GM12878 (cell line): Measurements from ENCODE around the gene SNX13. TPM values are rescaled to one million over a fixed set of nuclear protein-coding genes. Genes with fewer than 3 reads are reported as not detected.

Experiments
- ATAC-seq: fragments of 200-7000 bp; cut with Tn5 transposase; 3 replicates; pipeline ENCODE4 v1.9.1; 2020; ENCODE audit warnings: mild to moderate bottlenecking, moderate library complexity
- BruUV-seq: library from RNA; stranded (reverse); fragments of 400-500 nt; replicated peaks from 2 replicates; lab custom pipeline; 2021; lab: Mats Ljungman, UMichigan
- CTCF ChIA-PET: fragments of 300-600 bp; sonication (Branson Sonifier 250); formaldehyde crosslinking; extraction: SDS; loops from one replicate; lab custom pipeline; 2021; ENCODE audit warnings: inconsistent platforms; lab: Yijun Ruan, JAX
- POLR2A ChIA-PET: fragments of 350-600 bp; formaldehyde crosslinking; extraction: SDS; loops from one replicate; lab custom pipeline; 2021; ENCODE audit warnings: inconsistent platforms; lab: Charles Lee
- RAD21 ChIA-PET: fragments of 300-600 bp; sonication (Branson Sonifier 250); formaldehyde crosslinking; loops from one replicate; lab custom pipeline; 2023; ENCODE audit warnings: antibody characterized with exemption; ENCODE audit not compliant: unreplicated experiment; lab: Charles Lee
- SMC1A ChIA-PET: fragments of 300-600 bp; sonication (Branson Sonifier 250); formaldehyde crosslinking; loops from one replicate; lab custom pipeline; 2023; ENCODE audit not compliant: unreplicated experiment, uncharacterized antibody; lab: Charles Lee
- DNase-seq: peaks from one replicate; pipeline ENCODE4 v3.0.0-alpha.2; 2011; ENCODE audit warnings: low read depth, low spot score
- FAIRE-seq: peaks from 3 replicates; lab custom pipeline; 2011; peaks lifted over from hg19 to GRCh38; lab: Jason Lieb, UNC
- H2AFZ ChIP-seq: 2 replicates; pipeline ENCODE4 v1.6.0; 2011; ENCODE audit warnings: low read depth, low read length, control low read depth; ENCODE audit not compliant: control insufficient read depth
- H3K27ac ChIP-seq: 2 replicates; pipeline ENCODE4 v1.5.1; 2011; ENCODE audit warnings: control low read depth; ENCODE audit not compliant: control insufficient read depth, insufficient read depth
- H3K27me3 ChIP-seq, 2 experiments: replicated peaks in 1 of 2; 2 replicates each; pipeline versions ENCODE4 v1.6.0 to v1.6.1; 2011; ENCODE audit warnings: low read length in 1 of 2; ENCODE audit not compliant: control insufficient read depth in 2 of 2, insufficient read depth in 2 of 2
- H3K36me3 ChIP-seq, 2 experiments: 2 replicates each; pipeline ENCODE4 v1.5.1; 2011; ENCODE audit warnings: low read length in 1 of 2; ENCODE audit not compliant: control insufficient read depth in 2 of 2, insufficient read depth in 2 of 2
- H3K4me1 ChIP-seq: 2 replicates; pipeline ENCODE4 v1.6.1; 2011; ENCODE audit warnings: mild to moderate bottlenecking, low read length, moderate library complexity, mixed read lengths; ENCODE audit not compliant: control insufficient read depth, insufficient read depth
- H3K4me2 ChIP-seq: 2 replicates; pipeline ENCODE4 v1.6.0; 2011; ENCODE audit warnings: control low read depth; ENCODE audit not compliant: control insufficient read depth, insufficient read depth
- H3K4me3 ChIP-seq: fragments of 200-600 bp; sonication (generic); 2 replicates; pipeline ENCODE4 v1.5.1; 2016
- H3K79me2 ChIP-seq: 2 replicates; pipeline ENCODE4 v1.6.0; 2011; ENCODE audit warnings: low read length; ENCODE audit not compliant: control insufficient read depth, insufficient read depth
- H3K9ac ChIP-seq: 2 replicates; pipeline ENCODE4 v1.8.0; 2011; ENCODE audit warnings: low read length, control low read depth, mixed read lengths; ENCODE audit not compliant: control insufficient read depth, insufficient read depth
- H3K9me3 ChIP-seq: replicated peaks from 3 replicates; pipeline ENCODE4 v1.5.1; 2011; ENCODE audit warnings: mild to moderate bottlenecking, low read length; ENCODE audit not compliant: control insufficient read depth, insufficient read depth
- H4K20me1 ChIP-seq: 2 replicates; pipeline ENCODE4 v1.6.0; 2011; ENCODE audit not compliant: control insufficient read depth, insufficient read depth
- BCLAF1 ChIP-seq: fragments of 450-650 bp; IDR thresholded peaks from 2 replicates; pipeline ENCODE4 v1.6.1; 2017; ENCODE audit warnings: antibody characterized with exemption, mild to moderate bottlenecking, moderate library complexity
- CHD2 ChIP-seq: IDR thresholded peaks from 2 replicates; pipeline ENCODE4 v1.6.1; 2011; ENCODE audit warnings: low read depth, low read length, improper control_type of control experiment, borderline replicate concordance
- CHD4 ChIP-seq: fragments of 200-600 bp; sonication (generic); IDR thresholded peaks from 2 replicates; pipeline ENCODE4 v1.6.1; 2016; ENCODE audit warnings: mild to moderate bottlenecking
- E4F1 ChIP-seq: fragments of 450-650 bp; IDR thresholded peaks from 2 replicates; pipeline ENCODE4 v1.6.1; 2018; ENCODE audit warnings: borderline replicate concordance, mild to moderate bottlenecking; ENCODE audit not compliant: partially characterized antibody
- FOS ChIP-seq: IDR thresholded peaks from 3 replicates; pipeline ENCODE4 v1.6.1; 2011; ENCODE audit warnings: borderline replicate concordance; ENCODE audit not compliant: insufficient read length; ENCODE audit errors: extremely low read depth
- GATAD2B ChIP-seq: fragments of 450-650 bp; conservative IDR thresholded peaks from 2 replicates; pipeline ENCODE4 v1.6.1; 2017; ENCODE audit warnings: low read depth, mild to moderate bottlenecking, moderate library complexity
- MXI1 ChIP-seq: fragments of 150-350 bp; IDR thresholded peaks from 2 replicates; pipeline ENCODE4 v1.6.1; 2011; ENCODE audit warnings: low read depth, mild to moderate bottlenecking, inconsistent platforms, low read length, improper control_type of control experiment
- NBN ChIP-seq: fragments of 450-650 bp; IDR thresholded peaks from 2 replicates; pipeline ENCODE4 v1.6.1; 2016
- NFIC ChIP-seq: IDR thresholded peaks from 2 replicates; pipeline ENCODE4 v1.6.1; 2012; ENCODE audit warnings: low read depth, mild to moderate bottlenecking, inconsistent platforms, low read length, moderate library complexity
- NR2C1 ChIP-seq: fragments of 450-650 bp; IDR thresholded peaks from 2 replicates; pipeline ENCODE4 v1.6.1; 2017; ENCODE audit warnings: antibody characterized with exemption, mild to moderate bottlenecking, moderate library complexity
- PAX8 ChIP-seq: fragments of 450-650 bp; IDR thresholded peaks from 2 replicates; pipeline ENCODE4 v1.6.1; 2017; ENCODE audit warnings: mild to moderate bottlenecking, moderate library complexity
- RB1 ChIP-seq: fragments of 450-650 bp; formaldehyde crosslinking; IDR thresholded peaks from 2 replicates; pipeline ENCODE4 v1.6.1; 2017; ENCODE audit warnings: mild to moderate bottlenecking, borderline replicate concordance
- SMAD5 ChIP-seq: IDR thresholded peaks from 2 replicates; pipeline ENCODE4 v1.6.1; 2016; ENCODE audit warnings: antibody characterized with exemption, low read depth
- SP1 ChIP-seq: IDR thresholded peaks from one replicate; pipeline ENCODE4 v1.6.1; 2011; ENCODE audit warnings: low read depth, low read length
- SUZ12 ChIP-seq: fragments of 200-600 bp; sonication (generic); IDR thresholded peaks from one replicate; pipeline ENCODE4 v1.6.1; 2018; ENCODE audit warnings: antibody characterized with exemption, mild to moderate bottlenecking; ENCODE audit not compliant: unreplicated experiment
- WGBS: methylation state at CpG from one replicate; pipeline ENCODE4 v1.1.6; 2016; ENCODE audit warnings: low lambda C conversion rate; ENCODE audit not compliant: insufficient replicate concordance, insufficient coverage; ENCODE audit errors: missing lambda C conversion rate; 5-methylcytosine and 5-hydroxymethylcytosine counted together
- in situ Hi-C: fragments of 300-500 bp; cut with MboI; formaldehyde crosslinking; loops from 9 replicates; pipeline ENCODE4 v1.14.3; 2018; ENCODE audit warnings: mixed read lengths
- intact Hi-C: fragments of 100-400 bp; cut with micrococcal nuclease; formaldehyde crosslinking; loops from one replicate; pipeline ENCODE4 v1.14.2; 2022; ENCODE audit not compliant: unreplicated experiment
- polyA plus RNA-seq, 11 experiments: library from polyadenylated mRNA; depleted of rRNA in 4 of 11; unstranded in 6 of 11; stranded (reverse) in 5 of 11; fragments of >200 nt; fragmentation: Nextera tagmentation in 4 of 11; fragmentation: Illumina TruSeq in 1 of 11; extraction: Ambion mirVana in 4 of 11; extraction: Trizol in 1 of 11; gene quantifications; 1 replicate in 1 of 11; 2 replicates in 10 of 11; pipeline versions ENCODE4 v1.2.1 to v1.2.3, GENCODE V29; 2011 to 2016; ENCODE audit warnings: inconsistent platforms in 2 of 11, missing spikeins in 2 of 11, low read depth in 1 of 11
- total RNA-seq, 4 experiments: library from RNA; depleted of rRNA in 3 of 4; stranded (reverse); fragments of >200 nt in 3 of 4; fragmentation: Illumina TruSeq in 1 of 4; extraction: Trizol in 1 of 4; gene quantifications; 2 replicates each; pipeline versions ENCODE4 v1.2.1 to v1.2.3, GENCODE V29; 2013 to 2021
- TF ChIP-seq, protein P1 (sequence below): fragments of 450-650 bp; IDR thresholded peaks from 2 replicates; pipeline ENCODE4 v1.6.1; 2017; ENCODE audit warnings: mild to moderate bottlenecking

The SNX13 gene
- total and polyA plus RNA-seq, 10 of the 15 experiments (the other 5 are each of a cell fraction or from before 2014, with no cell fraction given): 2.2 to 17.1 (median 11.9) TPM

- TF ChIP-seq, protein P1, sequence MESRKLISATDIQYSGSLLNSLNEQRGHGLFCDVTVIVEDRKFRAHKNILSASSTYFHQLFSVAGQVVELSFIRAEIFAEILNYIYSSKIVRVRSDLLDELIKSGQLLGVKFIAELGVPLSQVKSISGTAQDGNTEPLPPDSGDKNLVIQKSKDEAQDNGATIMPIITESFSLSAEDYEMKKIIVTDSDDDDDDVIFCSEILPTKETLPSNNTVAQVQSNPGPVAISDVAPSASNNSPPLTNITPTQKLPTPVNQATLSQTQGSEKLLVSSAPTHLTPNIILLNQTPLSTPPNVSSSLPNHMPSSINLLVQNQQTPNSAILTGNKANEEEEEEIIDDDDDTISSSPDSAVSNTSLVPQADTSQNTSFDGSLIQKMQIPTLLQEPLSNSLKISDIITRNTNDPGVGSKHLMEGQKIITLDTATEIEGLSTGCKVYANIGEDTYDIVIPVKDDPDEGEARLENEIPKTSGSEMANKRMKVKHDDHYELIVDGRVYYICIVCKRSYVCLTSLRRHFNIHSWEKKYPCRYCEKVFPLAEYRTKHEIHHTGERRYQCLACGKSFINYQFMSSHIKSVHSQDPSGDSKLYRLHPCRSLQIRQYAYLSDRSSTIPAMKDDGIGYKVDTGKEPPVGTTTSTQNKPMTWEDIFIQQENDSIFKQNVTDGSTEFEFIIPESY: no peak
- no peak for TF ChIP-seq SP1
- no peak for TF ChIP-seq GATAD2B
- TF ChIP-seq RB1: no peak
- no peak for TF ChIP-seq BCLAF1
- no peak for TF ChIP-seq CHD4
These were observed 17.6 kb upstream of the SNX13 start (continued) for GRCh38 chr7:17957871-17958270.

GRCh38 chr7:17952387-17952786 lies 12.1 kb upstream of the SNX13 start:
- ChIA-PET POLR2A (no interaction called here), CTCF (interaction anchor here (0.6 to 1.6 kb wide), 4 partner anchors 73 to 271 kb away, joined by 3 to 10 read pairs (median 4); no protein-coding TSS in a partner anchor), SMC1A (interaction anchor here (1.3 to 2.7 kb wide), 8 partner anchors 11 to 182 kb away, joined by 3 to 13 read pairs (median 6); partner anchors contain the start of gene SNX13), RAD21 (interaction anchor here (1.2 kb wide), 1 partner anchor 180 kb away, joined by 3 read pairs; no protein-coding TSS in a partner anchor)
- ATAC-seq: peak; percentile 99
- Histone ChIP-seq H3K27ac (no peak overlapping the region), H3K36me3 (no peaks in the 10 kb centered on the region), H3K27me3 (peaks cover 0 to 13% of the 10 kb centered on the region in 2 experiments; a peak in 3 of 4 replicates), H4K20me1 (no peaks in the 10 kb centered on the region), H3K4me2 (peak overlapping the region; percentile 70; the same call in 1 of the 2 replicates), H3K9ac (no peak overlapping the region), H3K4me3 (no peak overlapping the region), H3K79me2 (no peaks in the 10 kb centered on the region), H2AFZ (no peak overlapping the region), H3K4me1 (peaks cover 11% of the 10 kb centered on the region; the same call in 1 of the 2 replicates), H3K9me3 (no peaks in the 10 kb centered on the region)
- in situ Hi-C loops: no loop called here
- intact Hi-C loops: no loop called here
- 2% methylated on average over 2 of the region's 2 CpGs for WGBS
- DNase-seq: peak; percentile 62
- no TSS peak for BruUV-seq
- FAIRE-seq: peak; percentile 95
- no peak for TF ChIP-seq NR2C1
- TF ChIP-seq PAX8: no peak
- TF ChIP-seq SMAD5: no peak
- peak; percentile 89 for TF ChIP-seq NFIC
- no peak for TF ChIP-seq NBN
- TF ChIP-seq FOS: no peak
- TF ChIP-seq E4F1: no peak
- no peak for TF ChIP-seq SUZ12
- no peak for TF ChIP-seq CHD2
- TF ChIP-seq MXI1: no peak
